Body of pancreas (tissue), 4 donors: ENCODE measurements around the gene PSEN2. TPM values are rescaled to one million over a fixed set of nuclear protein-coding genes. Genes with fewer than 3 reads are reported as not detected.

Source experiments
- ATAC-seq: fragments of 150-250 bp; one replicate; pipeline ENCODE4 v1.9.1; 2016
- DNase-seq, 4 donors: peaks; one replicate each; pipeline ENCODE4 v3.0.0-alpha.2; 2019
- H3K27ac ChIP-seq, 4 donors: fragments of 200-600 bp; sonication (generic); 1 replicate in 3 of 4; 2 replicates in 1 of 4; pipeline versions ENCODE4 v1.5.1 to v1.6.1; 2016 to 2019; ENCODE audit warnings: mild to moderate bottlenecking in 1 of 4, mixed read lengths in 1 of 4, moderate library complexity in 1 of 4
- H3K27me3 ChIP-seq, 2 donors: fragments of 200-600 bp; sonication (generic); one replicate each; pipeline ENCODE4 v1.6.0; 2016; ENCODE audit warnings: mild to moderate bottlenecking in 1 of 2
- H3K36me3 ChIP-seq, 2 donors: fragments of 200-600 bp; sonication (generic); replicated peaks in 1 of 2; 2 replicates each; pipeline ENCODE4 v1.5.1; 2016; ENCODE audit warnings: low read depth in 2 of 2; ENCODE audit not compliant: insufficient read depth in 1 of 2
- H3K4me1 ChIP-seq: fragments of 200-600 bp; sonication (generic); one replicate; pipeline ENCODE4 v1.6.0; 2016
- H3K4me3 ChIP-seq, 2 donors: fragments of 200-600 bp; sonication (generic); 1 replicate in 1 of 2; 2 replicates in 1 of 2; pipeline ENCODE4 v1.5.1; 2016 to 2019
- H3K9me3 ChIP-seq, 3 donors: fragments of 200-600 bp; sonication (generic); 1 replicate in 2 of 3; 2 replicates in 1 of 3; pipeline ENCODE4 v1.5.1; 2016
- CTCF ChIP-seq, 7 experiments: fragments of 450-650 bp in 4 of 7; fragments of 200-600 bp in 3 of 7; sonication (generic) in 3 of 7; IDR thresholded peaks; one replicate each; pipeline ENCODE4 v1.5.1; 2016 to 2019; ENCODE audit warnings: antibody characterized with exemption in 7 of 7
- POLR2A ChIP-seq, 3 donors: fragments of 450-650 bp; IDR thresholded peaks; one replicate each; pipeline ENCODE4 v1.6.1; 2016; ENCODE audit warnings: antibody characterized with exemption in 3 of 3, mild to moderate bottlenecking in 2 of 3
- WGBS, 2 donors: methylation state at CpG; one replicate each; pipeline ENCODE4 v1.1.5; 2017; 5-methylcytosine and 5-hydroxymethylcytosine counted together
- intact Hi-C: fragments of 100-400 bp; cut with DNase I; formaldehyde crosslinking; loops from one replicate; pipeline ENCODE4 v1.15.1; 2023
- total RNA-seq, 2 donors: library from RNA; depleted of rRNA; stranded (reverse); fragments of >200 nt; gene quantifications; one replicate each; pipeline ENCODE4 v1.1.0, GENCODE V29; 2016

PSEN2 gene
- total RNA-seq, 2 donors from 2014 or later: 80.9 to 98.9 TPM

GRCh38 chr1:226895644-226896043, 25.2 kb downstream of the PSEN2 start:
- 84 to 85% methylated on average over 11 of the region's 11 CpGs for WGBS, 2 donors
- DNase-seq (no peak), ATAC-seq (no peak)
- H3K4me1 ChIP-seq: no peaks in the 10 kb centered on the region
- H3K27ac ChIP-seq: no peak overlapping the region
- peaks cover 19 to 41% of the 10 kb centered on the region in 2 donors for H3K36me3 ChIP-seq
- no peaks in the 10 kb centered on the region for H3K9me3 ChIP-seq
- H3K27me3 ChIP-seq: no peaks in the 10 kb centered on the region
- no peak overlapping the region for H3K4me3 ChIP-seq
- intact Hi-C loops: no loop called here
- no peak for TF ChIP-seq CTCF (IDR thresholded peaks at IDR 0.05)
- TF ChIP-seq POLR2A (IDR thresholded peaks at IDR 0.05): no peak

- 84 to 96% methylated on average over 3 of the region's 3 CpGs for WGBS, 2 donors
- Histone ChIP-seq H3K4me1 (no peaks in the 10 kb centered on the region), H3K9me3 (no peaks in the 10 kb centered on the region), H3K36me3 (peaks cover 0 to 28% of the 10 kb centered on the region in 2 donors), H3K27ac (no peak overlapping the region), H3K27me3 (no peaks in the 10 kb centered on the region), H3K4me3 (no peak overlapping the region)
- TF ChIP-seq CTCF (IDR thresholded peaks at IDR 0.05): no peak
- TF ChIP-seq POLR2A (IDR thresholded peaks at IDR 0.05): no peak
- no peak for ATAC-seq
- no peak for DNase-seq
- intact Hi-C loops: no loop called here
These were observed 27.8 kb downstream of the PSEN2 start for GRCh38 chr1:226898246-226898645.

GRCh38 chr1:226901421-226901820, 31.0 kb downstream of the PSEN2 start:
- ATAC-seq (no peak), DNase-seq (no peak)
- H3K9me3 ChIP-seq: no peaks in the 10 kb centered on the region
- no peaks in the 10 kb centered on the region for H3K4me1 ChIP-seq
- intact Hi-C loops: no loop called here
- WGBS, 2 donors: 87 to 90% methylated on average over 4 of the region's 4 CpGs
- TF ChIP-seq POLR2A (IDR thresholded peaks at IDR 0.05) (no peak), CTCF (IDR thresholded peaks at IDR 0.05) (no peak)
- H3K27me3 ChIP-seq: no peaks in the 10 kb centered on the region
- no peak overlapping the region for H3K27ac ChIP-seq
- no peak overlapping the region for H3K4me3 ChIP-seq
- H3K36me3 ChIP-seq: peaks cover 0 to 9% of the 10 kb centered on the region in 2 donors

GRCh38 chr1:226902601-226903000, 32.2 kb downstream of the PSEN2 start:
- Histone ChIP-seq H3K4me1 (no peaks in the 10 kb centered on the region), H3K27ac (no peak overlapping the region), H3K27me3 (no peaks in the 10 kb centered on the region), H3K4me3 (no peak overlapping the region), H3K9me3 (no peaks in the 10 kb centered on the region), H3K36me3 (peaks cover 0 to 9% of the 10 kb centered on the region in 2 donors)
- DNase-seq (no peak), ATAC-seq (no peak)
- intact Hi-C loops: no loop called here
- TF ChIP-seq CTCF (IDR thresholded peaks at IDR 0.05) (no peak), POLR2A (IDR thresholded peaks at IDR 0.05) (no peak)
- WGBS, 2 donors: 65 to 69% methylated on average over 4 of the region's 4 CpGs
